GM18858 (cell line): Measurements from ENCODE around the gene FAM131C.
"Not testable (repeated sequence)": the region's sequence is repeated elsewhere in the genome, so short reads cannot be mapped to it uniquely, and the experiment has no call there.

Experiments
- ATAC-seq: cut with Tn5 transposase; IDR thresholded peaks from one replicate; pipeline ENCODE4 v1.9.1; 2021; ENCODE audit not compliant: unreplicated experiment

Gene FAM131C

GRCh38 chr1:16107039-16107438, 33.6 kb upstream of the FAM131C start:
- ATAC-seq: not testable (repeated sequence)

- no peak for ATAC-seq
These were observed 28.2 kb upstream of the FAM131C start for GRCh38 chr1:16101623-16102022.

GRCh38 chr1:16099412-16099811, 26.0 kb upstream of the FAM131C start:
- ATAC-seq: no peak

GRCh38 chr1:16095447-16095846, 22.0 kb upstream of the FAM131C start:
- no peak for ATAC-seq

GRCh38 chr1:16094453-16095158, 21.2 kb upstream of the FAM131C start:
- ATAC-seq: no peak

- ATAC-seq: no peak
These were observed 20.2 kb upstream of the FAM131C start for GRCh38 chr1:16093611-16094010.

GRCh38 chr1:16092923-16093511, 19.6 kb upstream of the FAM131C start:
- ATAC-seq: no peak

- ATAC-seq: no peak
These were observed 18.9 kb upstream of the FAM131C start for GRCh38 chr1:16092097-16092922.

- ATAC-seq: no peak
These were observed 17.8 kb upstream of the FAM131C start for GRCh38 chr1:16091296-16091695.

GRCh38 chr1:16090076-16090826, 16.8 kb upstream of the FAM131C start:
- ATAC-seq: no peak

- no peak for ATAC-seq
These were observed 15.5 kb upstream of the FAM131C start for GRCh38 chr1:16088996-16089395.

- no peak for ATAC-seq
These were observed 15.0 kb upstream of the FAM131C start for GRCh38 chr1:16088351-16088911.

- no peak for ATAC-seq
These were observed 14.3 kb upstream of the FAM131C start for GRCh38 chr1:16087733-16088132.

- ATAC-seq: no peak
These were observed 12.1 kb upstream of the FAM131C start for GRCh38 chr1:16085522-16085921.

GRCh38 chr1:16083486-16083885, 10.0 kb upstream of the FAM131C start:
- no peak for ATAC-seq

- ATAC-seq: no peak
These were observed 9.0 kb upstream of the FAM131C start for GRCh38 chr1:16082283-16083038.

GRCh38 chr1:16081636-16082035, 8.2 kb upstream of the FAM131C start:
- ATAC-seq: no peak

- ATAC-seq: no peak
These were observed 7.1 kb upstream of the FAM131C start for GRCh38 chr1:16080422-16081150.

- peak; percentile 46 for ATAC-seq
These were observed 5.6 kb upstream of the FAM131C start for GRCh38 chr1:16078925-16079656.
